Astrocyte of the spinal cord (primary cell): ENCODE results near the gene TPPP.

Source experiments
- DNase-seq: peaks from one replicate; pipeline ENCODE4 v3.0.0; 2011; ENCODE audit warnings: low read depth, low spot score
- H3K4me3 ChIP-seq: 2 replicates; pipeline ENCODE4 v1.5.1; 2011; ENCODE audit warnings: low read depth, mild to moderate bottlenecking, low read length, moderate library complexity
- CTCF ChIP-seq: IDR thresholded peaks from 2 replicates; pipeline ENCODE4 v1.5.1; 2012; ENCODE audit warnings: low read depth, mild to moderate bottlenecking, low read length, inconsistent platforms
- in situ Hi-C: cut with HindIII; loops from 2 replicates; pipeline ENCODE4 v1.10.0; 2017; ENCODE audit warnings: low sequenced_read_pairs

TPPP gene

GRCh38 chr5:652773-653350 lies 40.3 kb downstream of the TPPP start:
- no peak overlapping the region for H3K4me3 ChIP-seq
- in situ Hi-C loops = no loop called here
- no peak for DNase-seq
- TF ChIP-seq CTCF = no peak

- TF ChIP-seq CTCF = no peak
- H3K4me3 ChIP-seq = no peak overlapping the region
- no peak for DNase-seq
- in situ Hi-C loops = no loop called here
Measured at GRCh38 chr5:652023-652515, 41.1 kb downstream of the TPPP start.

GRCh38 chr5:651296-652022 lies 41.7 kb downstream of the TPPP start:
- no peak for TF ChIP-seq CTCF
- no peak for DNase-seq
- H3K4me3 ChIP-seq = no peak overlapping the region
- in situ Hi-C loops = no loop called here

GRCh38 chr5:647727-648126 lies 45.4 kb downstream of the TPPP start:
- in situ Hi-C loops = no loop called here
- H3K4me3 ChIP-seq = no peak overlapping the region
- DNase-seq = no peak
- no peak for TF ChIP-seq CTCF

- TF ChIP-seq CTCF = no peak
- no peak for DNase-seq
- in situ Hi-C loops = no loop called here
- H3K4me3 ChIP-seq = no peak overlapping the region
Measured at GRCh38 chr5:647311-647710, 45.8 kb downstream of the TPPP start.

GRCh38 chr5:646396-647201 lies 46.6 kb downstream of the TPPP start:
- DNase-seq = no peak
- no peak overlapping the region for H3K4me3 ChIP-seq
- TF ChIP-seq CTCF = no peak
- in situ Hi-C loops = no loop called here
